Measurements from ENCODE around the gene HLA-DMB.

HLA-DMB gene

GRCh38 chr6:32905078-32905477 is 35.8 kb downstream of the HLA-DMB start:
- DNase-seq: no peak

- DNase-seq: no peak
Measured at GRCh38 chr6:32903952-32904351, 36.9 kb downstream of the HLA-DMB start.

- no peak for DNase-seq
Measured at GRCh38 chr6:32895006-32895345, 45.9 kb downstream of the HLA-DMB start.

GRCh38 chr6:32894085-32895005 is 46.5 kb downstream of the HLA-DMB start:
- peak; percentile 89 for DNase-seq

GRCh38 chr6:32890831-32891230 is 50.0 kb downstream of the HLA-DMB start:
- no peak for DNase-seq

GRCh38 chr6:32889533-32889932 is 51.3 kb downstream of the HLA-DMB start:
- DNase-seq: no peak

- DNase-seq: no peak
Measured at GRCh38 chr6:32888576-32888975, 52.3 kb downstream of the HLA-DMB start.

GRCh38 chr6:32887616-32888015 is 53.2 kb downstream of the HLA-DMB start:
- DNase-seq: no peak

- no peak for DNase-seq
Measured at GRCh38 chr6:32886681-32887383, 54.0 kb downstream of the HLA-DMB start.

GRCh38 chr6:32885698-32886286 is 55.0 kb downstream of the HLA-DMB start:
- peak; percentile 54 for DNase-seq

Measured in NCI-H526 treated with DMSO at 0.1 percent for 48 hours (cell line).